DLD1 (cell line): ENCODE data around the gene CHN2.
"Not testable (repeated sequence)": the region's sequence is repeated elsewhere in the genome, so short reads cannot be mapped to it uniquely, and the experiment has no call there.

Experiments used
- in situ Hi-C: cut with HindIII; loops from 2 replicates; pipeline ENCODE4 v1.10.0; 2017; ENCODE audit warnings: low sequenced_read_pairs

The CHN2 gene

GRCh38 chr7:29255199-29255878 is 60.8 kb downstream of the CHN2 start:
- in situ Hi-C loops: no loop called here

- in situ Hi-C loops: no loop called here
Measured at GRCh38 chr7:29255906-29256692, 61.5 kb downstream of the CHN2 start.

- in situ Hi-C loops: no loop called here
Measured at GRCh38 chr7:29256693-29257002, 62.1 kb downstream of the CHN2 start.

GRCh38 chr7:29258951-29259350 is 64.4 kb downstream of the CHN2 start:
- in situ Hi-C loops: no loop called here

GRCh38 chr7:29262191-29262917 is 67.8 kb downstream of the CHN2 start:
- in situ Hi-C loops: no loop called here

- in situ Hi-C loops: not testable (repeated sequence)
Measured at GRCh38 chr7:29263601-29264207, 69.1 kb downstream of the CHN2 start.

GRCh38 chr7:29265208-29265923 is 70.8 kb downstream of the CHN2 start:
- in situ Hi-C loops: no loop called here

- in situ Hi-C loops: no loop called here
Measured at GRCh38 chr7:29269935-29270334, 75.4 kb downstream of the CHN2 start.

- in situ Hi-C loops: no loop called here
Measured at GRCh38 chr7:29270594-29271318, 76.2 kb downstream of the CHN2 start.

GRCh38 chr7:29271319-29271658 is 76.7 kb downstream of the CHN2 start:
- in situ Hi-C loops: no loop called here

GRCh38 chr7:29272057-29272456 is 77.5 kb downstream of the CHN2 start:
- in situ Hi-C loops: no loop called here

- in situ Hi-C loops: no loop called here
Measured at GRCh38 chr7:29274146-29275017, 79.8 kb downstream of the CHN2 start.

GRCh38 chr7:29275018-29275318 is 80.4 kb downstream of the CHN2 start:
- in situ Hi-C loops: no loop called here

- in situ Hi-C loops: no loop called here
Measured at GRCh38 chr7:29275493-29275892, 80.9 kb downstream of the CHN2 start.

- in situ Hi-C loops: no loop called here
Measured at GRCh38 chr7:29276199-29276598, 81.6 kb downstream of the CHN2 start.

GRCh38 chr7:29276806-29277205 is 82.2 kb downstream of the CHN2 start:
- in situ Hi-C loops: no loop called here

- in situ Hi-C loops: no loop called here
Measured at GRCh38 chr7:29277436-29278215, 83.1 kb downstream of the CHN2 start.

- in situ Hi-C loops: no loop called here
Measured at GRCh38 chr7:29278337-29279069, 83.9 kb downstream of the CHN2 start.
